Ovary (tissue), 3 donors: ENCODE data around the gene ZNF283.

Experiments used
- POLR2A ChIP-seq: fragments of 450-650 bp; IDR thresholded peaks from one replicate; pipeline ENCODE4 v1.6.1; 2017; ENCODE audit warnings: antibody characterized with exemption, mild to moderate bottlenecking, moderate library complexity
- TF ChIP-seq, protein P1 (sequence below), 3 donors: fragments of 450-650 bp in 2 of 3; fragments of 200-600 bp in 1 of 3; IDR thresholded peaks; one replicate each; pipeline versions ENCODE4 v1.5.1 to v1.8.0; 2016 to 2022; ENCODE audit warnings: antibody characterized with exemption in 3 of 3, mild to moderate bottlenecking in 1 of 3
- donor health status: DM: no; HTN: no; CAD: no.

DNA sequence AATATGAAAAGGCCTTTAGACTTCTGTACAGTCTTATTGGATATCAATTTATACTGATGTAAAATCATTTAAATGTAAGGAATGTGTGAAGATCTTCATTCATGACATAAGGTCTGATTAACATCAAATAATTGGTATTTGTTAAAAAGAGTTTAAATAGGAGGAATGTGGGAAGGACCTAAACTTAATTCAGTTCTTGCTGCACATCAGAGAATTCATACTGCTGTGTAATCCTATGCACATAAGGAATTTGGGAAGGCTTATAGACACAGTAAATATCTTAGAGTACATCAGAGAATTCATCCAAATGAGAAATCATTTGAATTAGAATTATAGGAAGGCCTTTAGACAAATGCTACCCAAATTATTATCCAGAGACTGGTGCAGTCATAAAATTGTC is 21.7 kb downstream of the ZNF283 start:
- TF ChIP-seq POLR2A = no peak
- TF ChIP-seq, protein P1, sequence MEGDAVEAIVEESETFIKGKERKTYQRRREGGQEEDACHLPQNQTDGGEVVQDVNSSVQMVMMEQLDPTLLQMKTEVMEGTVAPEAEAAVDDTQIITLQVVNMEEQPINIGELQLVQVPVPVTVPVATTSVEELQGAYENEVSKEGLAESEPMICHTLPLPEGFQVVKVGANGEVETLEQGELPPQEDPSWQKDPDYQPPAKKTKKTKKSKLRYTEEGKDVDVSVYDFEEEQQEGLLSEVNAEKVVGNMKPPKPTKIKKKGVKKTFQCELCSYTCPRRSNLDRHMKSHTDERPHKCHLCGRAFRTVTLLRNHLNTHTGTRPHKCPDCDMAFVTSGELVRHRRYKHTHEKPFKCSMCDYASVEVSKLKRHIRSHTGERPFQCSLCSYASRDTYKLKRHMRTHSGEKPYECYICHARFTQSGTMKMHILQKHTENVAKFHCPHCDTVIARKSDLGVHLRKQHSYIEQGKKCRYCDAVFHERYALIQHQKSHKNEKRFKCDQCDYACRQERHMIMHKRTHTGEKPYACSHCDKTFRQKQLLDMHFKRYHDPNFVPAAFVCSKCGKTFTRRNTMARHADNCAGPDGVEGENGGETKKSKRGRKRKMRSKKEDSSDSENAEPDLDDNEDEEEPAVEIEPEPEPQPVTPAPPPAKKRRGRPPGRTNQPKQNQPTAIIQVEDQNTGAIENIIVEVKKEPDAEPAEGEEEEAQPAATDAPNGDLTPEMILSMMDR (IDR thresholded peaks at IDR 0.05) = no peak
